ENCODE results near the gene TPD52L1.

DNA sequence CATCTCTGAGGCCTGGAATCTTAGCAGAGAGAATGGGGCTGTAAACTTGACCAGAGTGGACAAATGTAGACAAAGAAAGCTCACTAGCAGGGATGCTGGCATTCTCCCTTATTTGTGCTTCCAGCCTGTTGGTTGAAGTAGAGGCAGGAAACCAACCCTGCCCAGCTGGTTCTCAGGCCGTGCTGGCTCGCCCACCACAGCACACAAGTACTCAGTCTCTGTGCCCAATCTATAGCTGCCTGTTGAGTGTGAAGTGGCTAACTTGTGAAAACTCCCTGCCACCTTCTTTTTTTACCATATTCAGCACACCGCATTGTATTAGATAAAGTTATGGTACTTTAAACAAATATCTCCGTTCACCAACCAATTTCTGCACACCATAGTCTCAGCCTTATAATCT is 110.9 kb downstream of the TPD52L1 start:
- TF ChIP-seq, protein P1, sequence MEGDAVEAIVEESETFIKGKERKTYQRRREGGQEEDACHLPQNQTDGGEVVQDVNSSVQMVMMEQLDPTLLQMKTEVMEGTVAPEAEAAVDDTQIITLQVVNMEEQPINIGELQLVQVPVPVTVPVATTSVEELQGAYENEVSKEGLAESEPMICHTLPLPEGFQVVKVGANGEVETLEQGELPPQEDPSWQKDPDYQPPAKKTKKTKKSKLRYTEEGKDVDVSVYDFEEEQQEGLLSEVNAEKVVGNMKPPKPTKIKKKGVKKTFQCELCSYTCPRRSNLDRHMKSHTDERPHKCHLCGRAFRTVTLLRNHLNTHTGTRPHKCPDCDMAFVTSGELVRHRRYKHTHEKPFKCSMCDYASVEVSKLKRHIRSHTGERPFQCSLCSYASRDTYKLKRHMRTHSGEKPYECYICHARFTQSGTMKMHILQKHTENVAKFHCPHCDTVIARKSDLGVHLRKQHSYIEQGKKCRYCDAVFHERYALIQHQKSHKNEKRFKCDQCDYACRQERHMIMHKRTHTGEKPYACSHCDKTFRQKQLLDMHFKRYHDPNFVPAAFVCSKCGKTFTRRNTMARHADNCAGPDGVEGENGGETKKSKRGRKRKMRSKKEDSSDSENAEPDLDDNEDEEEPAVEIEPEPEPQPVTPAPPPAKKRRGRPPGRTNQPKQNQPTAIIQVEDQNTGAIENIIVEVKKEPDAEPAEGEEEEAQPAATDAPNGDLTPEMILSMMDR (conservative IDR thresholded peaks at IDR 0.05; ENCODE audit: low read depth in 2 of 2): no peak
- TF ChIP-seq, protein P2, sequence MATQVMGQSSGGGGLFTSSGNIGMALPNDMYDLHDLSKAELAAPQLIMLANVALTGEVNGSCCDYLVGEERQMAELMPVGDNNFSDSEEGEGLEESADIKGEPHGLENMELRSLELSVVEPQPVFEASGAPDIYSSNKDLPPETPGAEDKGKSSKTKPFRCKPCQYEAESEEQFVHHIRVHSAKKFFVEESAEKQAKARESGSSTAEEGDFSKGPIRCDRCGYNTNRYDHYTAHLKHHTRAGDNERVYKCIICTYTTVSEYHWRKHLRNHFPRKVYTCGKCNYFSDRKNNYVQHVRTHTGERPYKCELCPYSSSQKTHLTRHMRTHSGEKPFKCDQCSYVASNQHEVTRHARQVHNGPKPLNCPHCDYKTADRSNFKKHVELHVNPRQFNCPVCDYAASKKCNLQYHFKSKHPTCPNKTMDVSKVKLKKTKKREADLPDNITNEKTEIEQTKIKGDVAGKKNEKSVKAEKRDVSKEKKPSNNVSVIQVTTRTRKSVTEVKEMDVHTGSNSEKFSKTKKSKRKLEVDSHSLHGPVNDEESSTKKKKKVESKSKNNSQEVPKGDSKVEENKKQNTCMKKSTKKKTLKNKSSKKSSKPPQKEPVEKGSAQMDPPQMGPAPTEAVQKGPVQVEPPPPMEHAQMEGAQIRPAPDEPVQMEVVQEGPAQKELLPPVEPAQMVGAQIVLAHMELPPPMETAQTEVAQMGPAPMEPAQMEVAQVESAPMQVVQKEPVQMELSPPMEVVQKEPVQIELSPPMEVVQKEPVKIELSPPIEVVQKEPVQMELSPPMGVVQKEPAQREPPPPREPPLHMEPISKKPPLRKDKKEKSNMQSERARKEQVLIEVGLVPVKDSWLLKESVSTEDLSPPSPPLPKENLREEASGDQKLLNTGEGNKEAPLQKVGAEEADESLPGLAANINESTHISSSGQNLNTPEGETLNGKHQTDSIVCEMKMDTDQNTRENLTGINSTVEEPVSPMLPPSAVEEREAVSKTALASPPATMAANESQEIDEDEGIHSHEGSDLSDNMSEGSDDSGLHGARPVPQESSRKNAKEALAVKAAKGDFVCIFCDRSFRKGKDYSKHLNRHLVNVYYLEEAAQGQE (IDR thresholded peaks at IDR 0.05; ENCODE audit: unreplicated experiment): no peak

All from GM23338 (cell line).